Raji (cell line): Measurements from ENCODE around the gene CNGA1.

Experiments
- POLR2A ChIP-seq: IDR thresholded peaks from 2 replicates; pipeline ENCODE4 v1.6.1; 2011; ENCODE audit warnings: low read depth, low read length, control low read depth; ENCODE audit not compliant: insufficient read depth

The CNGA1 gene

GRCh38 chr4:48037117-48037462 lies 20.6 kb upstream of the CNGA1 start:
- no peak for TF ChIP-seq POLR2A

GRCh38 chr4:48035952-48036351 lies 19.5 kb upstream of the CNGA1 start:
- TF ChIP-seq POLR2A: no peak

- no peak for TF ChIP-seq POLR2A
Measured at GRCh38 chr4:48033825-48034413, 17.4 kb upstream of the CNGA1 start.

- no peak for TF ChIP-seq POLR2A
Measured at GRCh38 chr4:48033412-48033811, 16.9 kb upstream of the CNGA1 start.

- TF ChIP-seq POLR2A: no peak
Measured at GRCh38 chr4:48032721-48033120, 16.2 kb upstream of the CNGA1 start.

GRCh38 chr4:48031802-48032525 lies 15.5 kb upstream of the CNGA1 start:
- no peak for TF ChIP-seq POLR2A

GRCh38 chr4:48030470-48030869 lies 14.0 kb upstream of the CNGA1 start:
- no peak for TF ChIP-seq POLR2A

- TF ChIP-seq POLR2A: no peak
Measured at GRCh38 chr4:48028696-48029095, 12.2 kb upstream of the CNGA1 start.

- no peak for TF ChIP-seq POLR2A
Measured at GRCh38 chr4:48027653-48028052, 11.2 kb upstream of the CNGA1 start.

- no peak for TF ChIP-seq POLR2A
Measured at GRCh38 chr4:48025005-48025404, 8.5 kb upstream of the CNGA1 start.

- TF ChIP-seq POLR2A: no peak
Measured at GRCh38 chr4:48024522-48024921, 8.0 kb upstream of the CNGA1 start.

GRCh38 chr4:48022192-48022799 lies 5.8 kb upstream of the CNGA1 start:
- no peak for TF ChIP-seq POLR2A

- TF ChIP-seq POLR2A: no peak
Measured at GRCh38 chr4:48021100-48021499, 4.6 kb upstream of the CNGA1 start.

- TF ChIP-seq POLR2A: no peak
Measured at GRCh38 chr4:48018112-48018511, 1.6 kb upstream of the CNGA1 start.

- TF ChIP-seq POLR2A: no peak
Measured at GRCh38 chr4:48017108-48017571, 659 bp upstream of the CNGA1 start.

- TF ChIP-seq POLR2A: no peak
Measured at GRCh38 chr4:48015678-48016077, 803 bp downstream of the CNGA1 start.
